H54 (cell line): ENCODE measurements around the gene PRKCE.
A peak's percentile ranks its signal among the peaks of the same experiment; 100 is the strongest.

Source experiments
- DNase-seq: peaks from one replicate; pipeline ENCODE4 v3.0.0; 2011; ENCODE audit warnings: low spot score, mixed read lengths; ENCODE audit not compliant: insufficient read length
- FAIRE-seq: peaks from 3 replicates; lab custom pipeline; 2011; peaks lifted over from hg19 to GRCh38; lab: Jason Lieb, UNC
- POLR2A ChIP-seq: IDR thresholded peaks from 2 replicates; pipeline ENCODE4 v1.6.1; 2011; ENCODE audit warnings: low read depth, mild to moderate bottlenecking, low read length

Gene PRKCE

GRCh38 chr2:45981384-45981930 lies 330.0 kb downstream of the PRKCE start:
- DNase-seq (no peak), FAIRE-seq (no peak)
- no peak for TF ChIP-seq POLR2A

- no peak for DNase-seq
- no peak for TF ChIP-seq POLR2A
- FAIRE-seq = no peak
Measured at GRCh38 chr2:45982096-45982495, 330.6 kb downstream of the PRKCE start.

GRCh38 chr2:45983213-45983612 lies 331.7 kb downstream of the PRKCE start:
- no peak for DNase-seq
- TF ChIP-seq POLR2A = no peak
- no peak for FAIRE-seq

- DNase-seq = no peak
- no peak for TF ChIP-seq POLR2A
- no peak for FAIRE-seq
Measured at GRCh38 chr2:45984366-45984765, 332.9 kb downstream of the PRKCE start.

GRCh38 chr2:45984896-45985473 lies 333.5 kb downstream of the PRKCE start:
- no peak for TF ChIP-seq POLR2A
- DNase-seq (no peak), FAIRE-seq (no peak)

- DNase-seq = no peak
- no peak for FAIRE-seq
- TF ChIP-seq POLR2A = no peak
Measured at GRCh38 chr2:45986509-45986908, 335.0 kb downstream of the PRKCE start.

- TF ChIP-seq POLR2A = no peak
- FAIRE-seq (no peak), DNase-seq (no peak)
Measured at GRCh38 chr2:45987856-45988255, 336.4 kb downstream of the PRKCE start.

- FAIRE-seq (no peak), DNase-seq (no peak)
- no peak for TF ChIP-seq POLR2A
Measured at GRCh38 chr2:45988879-45989278, 337.4 kb downstream of the PRKCE start.

- FAIRE-seq = no peak
- no peak for DNase-seq
- no peak for TF ChIP-seq POLR2A
Measured at GRCh38 chr2:45990131-45990530, 338.7 kb downstream of the PRKCE start.

GRCh38 chr2:45992021-45992740 lies 340.7 kb downstream of the PRKCE start:
- no peak for TF ChIP-seq POLR2A
- DNase-seq (peak; percentile 30), FAIRE-seq (peak; percentile 41)

GRCh38 chr2:45992741-45993475 lies 341.4 kb downstream of the PRKCE start:
- DNase-seq = no peak
- no peak for FAIRE-seq
- TF ChIP-seq POLR2A = no peak

GRCh38 chr2:45993476-45993991 lies 342.1 kb downstream of the PRKCE start:
- TF ChIP-seq POLR2A = no peak
- DNase-seq (peak; percentile 60), FAIRE-seq (peak; percentile 93)

GRCh38 chr2:45994060-45994459 lies 342.6 kb downstream of the PRKCE start:
- FAIRE-seq (no peak), DNase-seq (no peak)
- no peak for TF ChIP-seq POLR2A

- no peak for DNase-seq
- no peak for FAIRE-seq
- TF ChIP-seq POLR2A = no peak
Measured at GRCh38 chr2:46000660-46001059, 349.2 kb downstream of the PRKCE start.

- DNase-seq (no peak), FAIRE-seq (no peak)
- no peak for TF ChIP-seq POLR2A
Measured at GRCh38 chr2:46001290-46001689, 349.8 kb downstream of the PRKCE start.
